GM23338 (cell line): ENCODE data around the gene ANKRD44. TPM values are rescaled to one million over a fixed set of nuclear protein-coding genes. Genes with fewer than 3 reads are reported as not detected.

Experiments
- ATAC-seq: fragments of 200-7000 bp; cut with Tn5 transposase; 3 replicates; pipeline ENCODE4 v1.9.1; 2020
- DNase-seq: peaks from one replicate; pipeline ENCODE4 v3.0.0-alpha.2; 2015; ENCODE audit warnings: low spot score
- H2AFZ ChIP-seq: fragments of 200-600 bp; sonication (generic); 2 replicates; pipeline ENCODE4 v1.8.0; 2016; ENCODE audit warnings: antibody characterized with exemption, mild to moderate bottlenecking, moderate library complexity
- H3F3A ChIP-seq: fragments of 200-600 bp; sonication (generic); replicated peaks from 2 replicates; pipeline ENCODE4 v1.8.0; 2017; ENCODE audit warnings: antibody characterized with exemption, mixed run types, low read depth
- H3K27ac ChIP-seq: fragments of 200-600 bp; sonication (generic); 2 replicates; pipeline ENCODE4 v1.6.1; 2016; ENCODE audit warnings: low read depth
- H3K27me3 ChIP-seq: fragments of 200-600 bp; sonication (generic); 2 replicates; pipeline ENCODE4 v1.8.0; 2016; ENCODE audit warnings: mild to moderate bottlenecking, mixed run types, moderate library complexity; ENCODE audit not compliant: insufficient read depth
- H3K36me3 ChIP-seq: fragments of 200-600 bp; sonication (generic); 2 replicates; pipeline ENCODE4 v1.8.0; 2016; ENCODE audit warnings: mild to moderate bottlenecking; ENCODE audit not compliant: insufficient read depth
- H3K4me1 ChIP-seq: fragments of 200-600 bp; sonication (generic); 2 replicates; pipeline ENCODE4 v1.8.0; 2016; ENCODE audit warnings: mild to moderate bottlenecking, moderate library complexity; ENCODE audit not compliant: insufficient read depth
- H3K4me2 ChIP-seq: fragments of 200-600 bp; sonication (generic); 2 replicates; pipeline ENCODE4 v1.7.1; 2017; ENCODE audit warnings: mixed run types
- H3K4me3 ChIP-seq: fragments of 200-600 bp; sonication (generic); 2 replicates; pipeline ENCODE4 v1.6.1; 2016; ENCODE audit warnings: mixed run types
- H3K79me2 ChIP-seq: fragments of 200-600 bp; sonication (generic); replicated peaks from 2 replicates; pipeline ENCODE4 v1.8.0; 2017; ENCODE audit warnings: mild to moderate bottlenecking; ENCODE audit not compliant: insufficient read depth
- H3K9me2 ChIP-seq: fragments of 200-600 bp; sonication (generic); 2 replicates; pipeline ENCODE4 v1.8.0; 2017; ENCODE audit not compliant: insufficient read depth
- H4K20me1 ChIP-seq: fragments of 200-600 bp; sonication (generic); replicated peaks from 2 replicates; pipeline ENCODE4 v1.8.0; 2017; ENCODE audit warnings: mild to moderate bottlenecking; ENCODE audit not compliant: insufficient read depth
- H3K27ac Mint-ChIP-seq: 2 replicates; pipeline ENCODE4 v1.8.0; 2020; ENCODE audit warnings: inconsistent platforms, mild to moderate bottlenecking, moderate library complexity, mixed read lengths
- H3K27me3 Mint-ChIP-seq: 3 replicates; pipeline ENCODE4 v1.8.0; 2022; ENCODE audit warnings: low read depth, mild to moderate bottlenecking, moderate library complexity, mixed read lengths, inconsistent platforms; ENCODE audit not compliant: insufficient read depth, poor library complexity
- H3K36me3 Mint-ChIP-seq: 3 replicates; pipeline ENCODE4 v1.8.0; 2021; ENCODE audit warnings: low read depth, mild to moderate bottlenecking, inconsistent platforms, moderate library complexity, mixed read lengths
- H3K4me1 Mint-ChIP-seq: 3 replicates; pipeline ENCODE4 v1.8.0; 2020; ENCODE audit warnings: mild to moderate bottlenecking, inconsistent platforms, mixed read lengths
- H3K4me3 Mint-ChIP-seq: 3 replicates; pipeline ENCODE4 v1.8.0; 2021; ENCODE audit warnings: moderate library complexity, mild to moderate bottlenecking, inconsistent platforms, mixed read lengths
- H3K9me3 Mint-ChIP-seq: 3 replicates; pipeline ENCODE4 v1.8.0; 2020; ENCODE audit warnings: moderate library complexity, mild to moderate bottlenecking, inconsistent platforms, mixed read lengths
- EZH2phosphoT487 ChIP-seq: fragments of 200-600 bp; sonication (generic); IDR thresholded peaks from one replicate; pipeline ENCODE4 v1.8.1; 2018; ENCODE audit warnings: antibody characterized with exemption; ENCODE audit not compliant: unreplicated experiment
- POLR2AphosphoS5 ChIP-seq: IDR thresholded peaks from 2 replicates; pipeline ENCODE4 v1.6.1; 2016; ENCODE audit warnings: antibody characterized with exemption, low read depth
- ZNF114 ChIP-seq: fragments of 250-450 bp; sonication (Bioruptor Pico); IDR thresholded peaks from 2 replicates; pipeline ENCODE4 v1.5.0; 2020; ENCODE audit warnings: mild to moderate bottlenecking, moderate library complexity
- polyA plus RNA-seq: library from polyadenylated mRNA; unstranded; fragments of >200 nt; fragmentation: Nextera tagmentation; extraction: Ambion mirVana; gene quantifications from 2 replicates; pipeline ENCODE4 v1.2.1, GENCODE V29; 2016
- total RNA-seq: library from RNA; depleted of rRNA; stranded (reverse); fragments of >200 nt; shearing (Covaris generic); gene quantifications from 2 replicates; pipeline ENCODE4 v1.2.3, GENCODE V29; 2014
- TF ChIP-seq, protein P1 (sequence below): IDR thresholded peaks from one replicate; pipeline ENCODE4 v1.6.1; 2018; ENCODE audit warnings: antibody characterized with exemption; ENCODE audit not compliant: unreplicated experiment
- TF ChIP-seq, protein P2 (sequence below): fragments of 250-450 bp; sonication (Bioruptor Pico); IDR thresholded peaks from 2 replicates; pipeline ENCODE4 v1.5.0; 2020; ENCODE audit warnings: mild to moderate bottlenecking, moderate library complexity
- TF ChIP-seq, protein P3 (sequence below), 2 experiments: fragments of 200-600 bp in 1 of 2; sonication (generic) in 1 of 2; conservative IDR thresholded peaks; 2 replicates each; pipeline versions ENCODE4 v1.5.1 to v1.6.1; 2016 to 2017; ENCODE audit warnings: antibody characterized with exemption in 2 of 2, low read depth in 2 of 2, mild to moderate bottlenecking in 2 of 2, moderate library complexity in 1 of 2

The ANKRD44 gene
- total and polyA plus RNA-seq, 2 experiments from 2014 or later = 0.44 to 0.56 TPM

DNA sequence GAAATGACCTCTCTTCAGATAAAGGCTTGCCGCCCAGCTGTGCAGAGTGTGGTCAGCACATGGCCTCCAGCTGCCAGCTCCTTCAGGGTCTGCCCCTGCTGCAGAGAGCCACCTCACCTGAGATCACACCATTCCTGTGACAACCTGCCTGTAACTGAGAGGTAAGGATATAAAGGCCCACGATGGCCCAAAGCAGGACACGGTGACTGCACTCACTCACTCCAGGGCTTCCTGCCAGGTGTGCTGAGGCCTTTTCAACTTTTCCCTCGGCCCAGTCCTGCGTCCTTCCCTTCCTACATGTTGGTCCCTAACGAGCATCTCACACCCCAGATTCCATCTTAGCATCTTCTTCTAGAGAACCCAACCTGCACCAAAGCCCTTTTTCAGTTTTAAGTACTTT is 36.2 kb downstream of the ANKRD44 start (continued):
- TF ChIP-seq, protein P1, sequence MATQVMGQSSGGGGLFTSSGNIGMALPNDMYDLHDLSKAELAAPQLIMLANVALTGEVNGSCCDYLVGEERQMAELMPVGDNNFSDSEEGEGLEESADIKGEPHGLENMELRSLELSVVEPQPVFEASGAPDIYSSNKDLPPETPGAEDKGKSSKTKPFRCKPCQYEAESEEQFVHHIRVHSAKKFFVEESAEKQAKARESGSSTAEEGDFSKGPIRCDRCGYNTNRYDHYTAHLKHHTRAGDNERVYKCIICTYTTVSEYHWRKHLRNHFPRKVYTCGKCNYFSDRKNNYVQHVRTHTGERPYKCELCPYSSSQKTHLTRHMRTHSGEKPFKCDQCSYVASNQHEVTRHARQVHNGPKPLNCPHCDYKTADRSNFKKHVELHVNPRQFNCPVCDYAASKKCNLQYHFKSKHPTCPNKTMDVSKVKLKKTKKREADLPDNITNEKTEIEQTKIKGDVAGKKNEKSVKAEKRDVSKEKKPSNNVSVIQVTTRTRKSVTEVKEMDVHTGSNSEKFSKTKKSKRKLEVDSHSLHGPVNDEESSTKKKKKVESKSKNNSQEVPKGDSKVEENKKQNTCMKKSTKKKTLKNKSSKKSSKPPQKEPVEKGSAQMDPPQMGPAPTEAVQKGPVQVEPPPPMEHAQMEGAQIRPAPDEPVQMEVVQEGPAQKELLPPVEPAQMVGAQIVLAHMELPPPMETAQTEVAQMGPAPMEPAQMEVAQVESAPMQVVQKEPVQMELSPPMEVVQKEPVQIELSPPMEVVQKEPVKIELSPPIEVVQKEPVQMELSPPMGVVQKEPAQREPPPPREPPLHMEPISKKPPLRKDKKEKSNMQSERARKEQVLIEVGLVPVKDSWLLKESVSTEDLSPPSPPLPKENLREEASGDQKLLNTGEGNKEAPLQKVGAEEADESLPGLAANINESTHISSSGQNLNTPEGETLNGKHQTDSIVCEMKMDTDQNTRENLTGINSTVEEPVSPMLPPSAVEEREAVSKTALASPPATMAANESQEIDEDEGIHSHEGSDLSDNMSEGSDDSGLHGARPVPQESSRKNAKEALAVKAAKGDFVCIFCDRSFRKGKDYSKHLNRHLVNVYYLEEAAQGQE = no peak
- TF ChIP-seq EZH2phosphoT487 (no peak), ZNF114 (no peak), POLR2AphosphoS5 (no peak)

DNA sequence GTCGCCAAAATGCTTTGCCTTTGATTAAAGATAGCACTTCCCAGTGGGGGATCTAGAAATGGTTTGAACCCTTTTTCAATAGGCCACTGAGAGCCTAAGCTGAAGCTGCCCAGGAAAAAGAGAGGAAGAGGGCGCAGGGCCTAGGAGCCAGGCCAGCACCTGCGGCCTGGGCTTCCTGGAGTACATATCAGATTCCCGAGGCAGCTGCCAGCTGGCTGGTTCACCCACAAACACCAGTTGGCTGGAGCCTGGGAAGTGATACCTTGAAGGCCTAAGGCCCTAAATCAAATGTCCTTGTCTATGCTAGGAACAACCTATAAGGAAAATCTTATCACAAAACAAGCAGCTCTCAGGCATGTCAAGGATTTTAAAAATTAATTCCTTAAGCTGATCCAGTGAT is 37.1 kb downstream of the ANKRD44 start:
- no peaks in the 10 kb centered on the region for H3F3A ChIP-seq
- no peak overlapping the region for H3K27ac ChIP-seq
- Mint-ChIP-seq H3K36me3 (no peaks in the 10 kb centered on the region), H3K27me3 (peaks cover 3% of the 10 kb centered on the region), H3K4me3 (no peak overlapping the region), H3K9me3 (no peaks in the 10 kb centered on the region), H3K4me1 (peaks cover 4% of the 10 kb centered on the region; the same call in 1 of the 3 replicates), H3K27ac (no peak overlapping the region)
- no peak for TF ChIP-seq EZH2phosphoT487
- TF ChIP-seq, protein P2, sequence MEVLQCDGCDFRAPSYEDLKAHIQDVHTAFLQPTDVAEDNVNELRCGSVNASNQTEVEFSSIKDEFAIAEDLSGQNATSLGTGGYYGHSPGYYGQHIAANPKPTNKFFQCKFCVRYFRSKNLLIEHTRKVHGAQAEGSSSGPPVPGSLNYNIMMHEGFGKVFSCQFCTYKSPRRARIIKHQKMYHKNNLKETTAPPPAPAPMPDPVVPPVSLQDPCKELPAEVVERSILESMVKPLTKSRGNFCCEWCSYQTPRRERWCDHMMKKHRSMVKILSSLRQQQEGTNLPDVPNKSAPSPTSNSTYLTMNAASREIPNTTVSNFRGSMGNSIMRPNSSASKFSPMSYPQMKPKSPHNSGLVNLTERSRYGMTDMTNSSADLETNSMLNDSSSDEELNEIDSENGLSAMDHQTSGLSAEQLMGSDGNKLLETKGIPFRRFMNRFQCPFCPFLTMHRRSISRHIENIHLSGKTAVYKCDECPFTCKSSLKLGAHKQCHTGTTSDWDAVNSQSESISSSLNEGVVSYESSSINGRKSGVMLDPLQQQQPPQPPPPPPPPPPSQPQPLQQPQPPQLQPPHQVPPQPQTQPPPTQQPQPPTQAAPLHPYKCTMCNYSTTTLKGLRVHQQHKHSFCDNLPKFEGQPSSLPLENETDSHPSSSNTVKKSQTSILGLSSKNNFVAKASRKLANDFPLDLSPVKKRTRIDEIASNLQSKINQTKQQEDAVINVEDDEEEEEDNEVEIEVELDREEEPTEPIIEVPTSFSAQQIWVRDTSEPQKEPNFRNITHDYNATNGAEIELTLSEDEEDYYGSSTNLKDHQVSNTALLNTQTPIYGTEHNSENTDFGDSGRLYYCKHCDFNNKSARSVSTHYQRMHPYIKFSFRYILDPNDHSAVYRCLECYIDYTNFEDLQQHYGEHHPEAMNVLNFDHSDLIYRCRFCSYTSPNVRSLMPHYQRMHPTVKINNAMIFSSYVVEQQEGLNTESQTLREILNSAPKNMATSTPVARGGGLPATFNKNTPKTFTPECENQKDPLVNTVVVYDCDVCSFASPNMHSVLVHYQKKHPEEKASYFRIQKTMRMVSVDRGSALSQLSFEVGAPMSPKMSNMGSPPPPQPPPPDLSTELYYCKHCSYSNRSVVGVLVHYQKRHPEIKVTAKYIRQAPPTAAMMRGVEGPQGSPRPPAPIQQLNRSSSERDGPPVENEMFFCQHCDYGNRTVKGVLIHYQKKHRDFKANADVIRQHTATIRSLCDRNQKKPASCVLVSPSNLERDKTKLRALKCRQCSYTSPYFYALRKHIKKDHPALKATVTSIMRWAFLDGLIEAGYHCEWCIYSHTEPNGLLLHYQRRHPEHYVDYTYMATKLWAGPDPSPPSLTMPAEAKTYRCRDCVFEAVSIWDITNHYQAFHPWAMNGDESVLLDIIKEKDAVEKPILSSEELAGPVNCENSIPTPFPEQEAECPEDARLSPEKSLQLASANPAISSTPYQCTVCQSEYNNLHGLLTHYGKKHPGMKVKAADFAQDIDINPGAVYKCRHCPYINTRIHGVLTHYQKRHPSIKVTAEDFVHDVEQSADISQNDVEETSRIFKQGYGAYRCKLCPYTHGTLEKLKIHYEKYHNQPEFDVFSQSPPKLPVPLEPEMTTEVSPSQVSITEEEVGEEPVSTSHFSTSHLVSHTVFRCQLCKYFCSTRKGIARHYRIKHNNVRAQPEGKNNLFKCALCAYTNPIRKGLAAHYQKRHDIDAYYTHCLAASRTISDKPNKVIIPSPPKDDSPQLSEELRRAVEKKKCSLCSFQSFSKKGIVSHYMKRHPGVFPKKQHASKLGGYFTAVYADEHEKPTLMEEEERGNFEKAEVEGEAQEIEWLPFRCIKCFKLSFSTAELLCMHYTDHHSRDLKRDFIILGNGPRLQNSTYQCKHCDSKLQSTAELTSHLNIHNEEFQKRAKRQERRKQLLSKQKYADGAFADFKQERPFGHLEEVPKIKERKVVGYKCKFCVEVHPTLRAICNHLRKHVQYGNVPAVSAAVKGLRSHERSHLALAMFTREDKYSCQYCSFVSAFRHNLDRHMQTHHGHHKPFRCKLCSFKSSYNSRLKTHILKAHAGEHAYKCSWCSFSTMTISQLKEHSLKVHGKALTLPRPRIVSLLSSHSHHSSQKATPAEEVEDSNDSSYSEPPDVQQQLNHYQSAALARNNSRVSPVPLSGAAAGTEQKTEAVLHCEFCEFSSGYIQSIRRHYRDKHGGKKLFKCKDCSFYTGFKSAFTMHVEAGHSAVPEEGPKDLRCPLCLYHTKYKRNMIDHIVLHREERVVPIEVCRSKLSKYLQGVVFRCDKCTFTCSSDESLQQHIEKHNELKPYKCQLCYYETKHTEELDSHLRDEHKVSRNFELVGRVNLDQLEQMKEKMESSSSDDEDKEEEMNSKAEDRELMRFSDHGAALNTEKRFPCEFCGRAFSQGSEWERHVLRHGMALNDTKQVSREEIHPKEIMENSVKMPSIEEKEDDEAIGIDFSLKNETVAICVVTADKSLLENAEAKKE = no peak
- TF ChIP-seq, protein P3, sequence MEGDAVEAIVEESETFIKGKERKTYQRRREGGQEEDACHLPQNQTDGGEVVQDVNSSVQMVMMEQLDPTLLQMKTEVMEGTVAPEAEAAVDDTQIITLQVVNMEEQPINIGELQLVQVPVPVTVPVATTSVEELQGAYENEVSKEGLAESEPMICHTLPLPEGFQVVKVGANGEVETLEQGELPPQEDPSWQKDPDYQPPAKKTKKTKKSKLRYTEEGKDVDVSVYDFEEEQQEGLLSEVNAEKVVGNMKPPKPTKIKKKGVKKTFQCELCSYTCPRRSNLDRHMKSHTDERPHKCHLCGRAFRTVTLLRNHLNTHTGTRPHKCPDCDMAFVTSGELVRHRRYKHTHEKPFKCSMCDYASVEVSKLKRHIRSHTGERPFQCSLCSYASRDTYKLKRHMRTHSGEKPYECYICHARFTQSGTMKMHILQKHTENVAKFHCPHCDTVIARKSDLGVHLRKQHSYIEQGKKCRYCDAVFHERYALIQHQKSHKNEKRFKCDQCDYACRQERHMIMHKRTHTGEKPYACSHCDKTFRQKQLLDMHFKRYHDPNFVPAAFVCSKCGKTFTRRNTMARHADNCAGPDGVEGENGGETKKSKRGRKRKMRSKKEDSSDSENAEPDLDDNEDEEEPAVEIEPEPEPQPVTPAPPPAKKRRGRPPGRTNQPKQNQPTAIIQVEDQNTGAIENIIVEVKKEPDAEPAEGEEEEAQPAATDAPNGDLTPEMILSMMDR (conservative IDR thresholded peaks at IDR 0.05; ENCODE audit: low read depth in 2 of 2) = no peak
- H3K27me3 ChIP-seq = no peaks in the 10 kb centered on the region
- no peaks in the 10 kb centered on the region for H3K79me2 ChIP-seq
- no peaks in the 10 kb centered on the region for H4K20me1 ChIP-seq
- H3K4me3 ChIP-seq = no peak overlapping the region
- DNase-seq = no peak
- H3K9me2 ChIP-seq = no peaks in the 10 kb centered on the region
- H2AFZ ChIP-seq = peak overlapping the region; percentile 23; the same call in 1 of the 2 replicates
- H3K4me2 ChIP-seq = no peak overlapping the region
- H3K36me3 ChIP-seq = no peaks in the 10 kb centered on the region
- ATAC-seq = no peak
- H3K4me1 ChIP-seq = no peaks in the 10 kb centered on the region
